Liver (tissue), 9 donors: ENCODE results near the gene GMFB. TPM values are rescaled to one million over a fixed set of nuclear protein-coding genes. Genes with fewer than 3 reads are reported as not detected.

Experiments used
- DNase-seq: peaks from one replicate; pipeline ENCODE4 v3.0.0-alpha.2; 2017; ENCODE audit warnings: low spot score
- H3K27ac ChIP-seq, 2 donors: one replicate each; pipeline ENCODE4 v1.7.0; 2013; ENCODE audit warnings: inconsistent platforms in 2 of 2, low read length in 2 of 2, control low read depth in 1 of 2, low read depth in 1 of 2, mild to moderate bottlenecking in 1 of 2
- H3K27me3 ChIP-seq, 4 donors: one replicate each; pipeline versions ENCODE4 v1.6.1 to v1.7.0; 2013; ENCODE audit warnings: low read length in 3 of 4, inconsistent platforms in 1 of 4, mild to moderate bottlenecking in 1 of 4, moderate library complexity in 1 of 4; ENCODE audit not compliant: control insufficient read depth in 4 of 4, insufficient read depth in 4 of 4
- H3K36me3 ChIP-seq, 4 donors: one replicate each; pipeline versions ENCODE4 v1.6.1 to v1.7.0; 2013; ENCODE audit warnings: low read length in 3 of 4, mild to moderate bottlenecking in 3 of 4, low read depth in 1 of 4, moderate library complexity in 1 of 4; ENCODE audit not compliant: control insufficient read depth in 4 of 4, insufficient read depth in 3 of 4
- H3K4me1 ChIP-seq, 4 donors: one replicate each; pipeline versions ENCODE4 v1.6.1 to v1.7.0; 2013; ENCODE audit warnings: low read length in 3 of 4, mild to moderate bottlenecking in 3 of 4, moderate library complexity in 1 of 4; ENCODE audit not compliant: control insufficient read depth in 4 of 4, insufficient read depth in 4 of 4
- H3K4me3 ChIP-seq, 3 donors: one replicate each; pipeline versions ENCODE4 v1.6.1 to v1.7.0; 2013; ENCODE audit warnings: low read length in 3 of 3, control low read depth in 1 of 3, low read depth in 1 of 3, mild to moderate bottlenecking in 1 of 3
- H3K9ac ChIP-seq, 2 donors: one replicate each; pipeline ENCODE4 v1.7.0; 2013; ENCODE audit warnings: low read length in 2 of 2, mild to moderate bottlenecking in 2 of 2, moderate library complexity in 2 of 2, control low read depth in 1 of 2, low read depth in 1 of 2
- H3K9me3 ChIP-seq, 4 donors: one replicate each; pipeline versions ENCODE4 v1.6.1 to v1.7.0; 2013; ENCODE audit warnings: low read length in 3 of 4; ENCODE audit not compliant: control insufficient read depth in 4 of 4
- EGR1 ChIP-seq, 2 donors: IDR thresholded peaks; 2 replicates each; pipeline ENCODE4 v1.6.1; 2016 to 2018; ENCODE audit warnings: antibody characterized with exemption in 2 of 2, low read depth in 2 of 2
- GABPA ChIP-seq, 2 donors: IDR thresholded peaks in 1 of 2; conservative IDR thresholded peaks in 1 of 2; 2 replicates each; pipeline ENCODE4 v1.6.1; 2016; ENCODE audit warnings: antibody characterized with exemption in 2 of 2, mild to moderate bottlenecking in 1 of 2, moderate library complexity in 1 of 2
- HNF4G ChIP-seq: IDR thresholded peaks from 2 replicates; pipeline ENCODE4 v1.6.1; 2016; ENCODE audit warnings: antibody characterized with exemption
- JUND ChIP-seq, 2 donors: IDR thresholded peaks; 2 replicates each; pipeline ENCODE4 v1.6.1; 2016; ENCODE audit warnings: antibody characterized with exemption in 2 of 2
- RXRA ChIP-seq, 2 donors: IDR thresholded peaks; 2 replicates each; pipeline ENCODE4 v1.6.1; 2017 to 2018; ENCODE audit warnings: antibody characterized with exemption in 2 of 2, mild to moderate bottlenecking in 1 of 2
- SP1 ChIP-seq: IDR thresholded peaks from 2 replicates; pipeline ENCODE4 v1.6.1; 2018; ENCODE audit warnings: antibody characterized with exemption, mild to moderate bottlenecking
- TAF1 ChIP-seq: conservative IDR thresholded peaks from 2 replicates; pipeline ENCODE4 v1.6.1; 2016; ENCODE audit warnings: antibody characterized with exemption, mild to moderate bottlenecking
- YY1 ChIP-seq: IDR thresholded peaks from 2 replicates; pipeline ENCODE4 v1.6.1; 2016; ENCODE audit warnings: antibody characterized with exemption, mild to moderate bottlenecking
- WGBS: extraction: QIAGEN DNeasy Blood & Tissue Kit; methylation state at CpG from one replicate; pipeline ENCODE4 v1.1.7; 2013; 5-methylcytosine and 5-hydroxymethylcytosine counted together
- polyA plus RNA-seq, 2 donors: library from polyadenylated mRNA; stranded (reverse) in 1 of 2; unstranded in 1 of 2; fragments of 200-250 nt in 1 of 2; fragments of >200 nt in 1 of 2; fragmentation: Nextera tagmentation in 1 of 2; extraction: Ambion mirVana in 1 of 2; gene quantifications; one replicate each; pipeline versions ENCODE4 v1.2.1 to v1.2.3, GENCODE V29; 2013 to 2015
- total RNA-seq, 2 donors: library from RNA; depleted of rRNA; stranded (reverse); fragments of >200 nt; gene quantifications; one replicate each; pipeline ENCODE4 v1.2.3, GENCODE V29; 2014
- TF ChIP-seq, protein P1 (sequence below): fragments of 150-350 bp; IDR thresholded peaks from 2 replicates; pipeline ENCODE4 v1.5.1; 2017; ENCODE audit warnings: improper control_type of control experiment, low read depth, low read length; ENCODE audit not compliant: missing input control
- TF ChIP-seq, protein P2 (sequence below): IDR thresholded peaks from 2 replicates; pipeline ENCODE4 v1.6.1; 2016; ENCODE audit warnings: antibody characterized with exemption
- TF ChIP-seq, protein P3 (sequence below): IDR thresholded peaks from 2 replicates; pipeline ENCODE4 v1.6.1; 2016; ENCODE audit warnings: antibody characterized with exemption, mild to moderate bottlenecking
- TF ChIP-seq, protein P4 (sequence below): IDR thresholded peaks from 2 replicates; pipeline ENCODE4 v1.6.1; 2016; ENCODE audit warnings: antibody characterized with exemption
- donor health status: healthy.
- donor health status: healthy.
- donor health status: healthy.
- donor health status: healthy.
- donor health status: healthy.

GMFB gene
- total and polyA plus RNA-seq, 4 donors = 13.3 to 26.3 (median 20.6) TPM

DNA sequence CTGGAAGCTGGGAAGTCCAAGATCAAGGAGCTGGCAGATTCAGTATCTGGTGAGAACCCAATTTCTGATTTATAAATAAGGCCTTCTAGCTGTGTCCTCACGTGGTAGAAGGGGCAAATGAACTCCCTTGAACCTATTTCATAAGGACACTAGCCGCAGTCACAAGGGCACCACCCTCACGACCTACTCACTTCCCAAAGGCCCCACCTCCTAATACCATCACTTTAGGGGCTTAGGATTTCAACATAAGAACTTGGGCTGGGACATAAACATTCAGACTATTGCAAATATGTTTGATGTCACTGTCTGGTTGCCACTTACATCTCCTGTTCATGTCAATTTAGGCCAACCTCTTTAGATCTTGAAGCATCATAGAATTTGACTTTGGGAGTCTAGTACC, 36.8 kb downstream of the GMFB start (continued):
- TF ChIP-seq, protein P1, sequence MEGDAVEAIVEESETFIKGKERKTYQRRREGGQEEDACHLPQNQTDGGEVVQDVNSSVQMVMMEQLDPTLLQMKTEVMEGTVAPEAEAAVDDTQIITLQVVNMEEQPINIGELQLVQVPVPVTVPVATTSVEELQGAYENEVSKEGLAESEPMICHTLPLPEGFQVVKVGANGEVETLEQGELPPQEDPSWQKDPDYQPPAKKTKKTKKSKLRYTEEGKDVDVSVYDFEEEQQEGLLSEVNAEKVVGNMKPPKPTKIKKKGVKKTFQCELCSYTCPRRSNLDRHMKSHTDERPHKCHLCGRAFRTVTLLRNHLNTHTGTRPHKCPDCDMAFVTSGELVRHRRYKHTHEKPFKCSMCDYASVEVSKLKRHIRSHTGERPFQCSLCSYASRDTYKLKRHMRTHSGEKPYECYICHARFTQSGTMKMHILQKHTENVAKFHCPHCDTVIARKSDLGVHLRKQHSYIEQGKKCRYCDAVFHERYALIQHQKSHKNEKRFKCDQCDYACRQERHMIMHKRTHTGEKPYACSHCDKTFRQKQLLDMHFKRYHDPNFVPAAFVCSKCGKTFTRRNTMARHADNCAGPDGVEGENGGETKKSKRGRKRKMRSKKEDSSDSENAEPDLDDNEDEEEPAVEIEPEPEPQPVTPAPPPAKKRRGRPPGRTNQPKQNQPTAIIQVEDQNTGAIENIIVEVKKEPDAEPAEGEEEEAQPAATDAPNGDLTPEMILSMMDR = no peak
- TF ChIP-seq, protein P2, sequence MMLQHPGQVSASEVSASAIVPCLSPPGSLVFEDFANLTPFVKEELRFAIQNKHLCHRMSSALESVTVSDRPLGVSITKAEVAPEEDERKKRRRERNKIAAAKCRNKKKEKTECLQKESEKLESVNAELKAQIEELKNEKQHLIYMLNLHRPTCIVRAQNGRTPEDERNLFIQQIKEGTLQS = no peak
- no peak for TF ChIP-seq GABPA (IDR thresholded peaks at IDR 0.05 in 1 of 2, conservative IDR thresholded peaks at IDR 0.05 in 1 of 2)
- no peak for TF ChIP-seq YY1

DNA sequence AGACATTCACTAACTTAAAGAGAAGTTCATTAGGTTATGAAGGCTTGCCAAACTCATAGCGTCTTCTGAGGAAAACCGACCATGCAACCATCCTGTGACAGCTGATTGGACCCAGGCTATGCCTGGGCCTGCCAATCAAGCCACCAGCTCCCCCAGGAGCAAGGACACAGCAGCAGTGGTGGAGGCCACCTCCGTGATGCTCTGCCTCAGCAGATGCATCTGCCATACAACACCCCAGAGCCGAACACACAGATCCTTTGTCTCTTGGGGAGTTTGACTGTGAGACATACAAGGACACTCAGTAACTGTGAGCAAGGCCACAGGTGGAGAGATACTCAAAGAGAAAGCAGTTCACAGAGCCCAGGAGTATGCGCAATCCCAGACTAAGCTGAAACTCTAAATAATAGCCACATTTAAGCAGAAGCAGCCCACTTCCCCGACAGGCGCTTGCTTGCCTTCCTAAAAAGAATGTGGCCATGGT, 37.6 kb downstream of the GMFB start:
- 93% methylated on average over 7 of the region's 7 CpGs for WGBS
- no peaks in the 10 kb centered on the region for H3K36me3 ChIP-seq
- no peaks in the 10 kb centered on the region for H3K9me3 ChIP-seq
- no peak overlapping the region for H3K9ac ChIP-seq
- DNase-seq = no peak
- TF ChIP-seq, protein P1 = no peak
- TF ChIP-seq HNF4G (no peak), GABPA (IDR thresholded peaks at IDR 0.05 in 1 of 2, conservative IDR thresholded peaks at IDR 0.05 in 1 of 2) (no peak), SP1 (no peak), EGR1 (IDR thresholded peaks at IDR 0.05; ENCODE audit: low read depth in 2 of 2) (no peak), YY1 (no peak), JUND (IDR thresholded peaks at IDR 0.05) (no peak), RXRA (IDR thresholded peaks at IDR 0.05) (no peak), TAF1 (no peak)
- no peak overlapping the region for H3K4me3 ChIP-seq
- H3K27me3 ChIP-seq = no peaks in the 10 kb centered on the region
- no peak overlapping the region for H3K27ac ChIP-seq
- peaks cover 0 to 7% (median 3%) of the 10 kb centered on the region in 4 donors for H3K4me1 ChIP-seq

DNA sequence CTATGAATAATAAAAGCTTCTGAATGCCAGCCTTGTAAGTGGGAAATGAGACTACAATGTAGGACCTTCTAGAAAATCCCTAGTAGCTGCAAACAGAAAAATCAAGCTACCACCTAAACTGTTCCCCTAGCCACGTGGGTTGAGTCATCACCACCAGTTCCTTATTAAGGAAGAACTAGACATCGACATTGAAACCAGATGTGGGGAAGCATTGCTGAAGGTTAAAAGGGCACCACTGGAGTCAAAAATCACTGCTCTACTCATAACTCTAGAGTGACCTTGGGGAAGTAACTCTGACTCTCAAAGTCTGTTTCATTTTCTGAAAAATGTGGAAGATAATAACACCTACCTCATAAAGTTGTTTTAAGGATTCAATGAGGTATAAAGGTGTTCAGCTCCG, 38.2 kb downstream of the GMFB start:
- H3K27me3 ChIP-seq = no peaks in the 10 kb centered on the region
- TF ChIP-seq, protein P3, sequence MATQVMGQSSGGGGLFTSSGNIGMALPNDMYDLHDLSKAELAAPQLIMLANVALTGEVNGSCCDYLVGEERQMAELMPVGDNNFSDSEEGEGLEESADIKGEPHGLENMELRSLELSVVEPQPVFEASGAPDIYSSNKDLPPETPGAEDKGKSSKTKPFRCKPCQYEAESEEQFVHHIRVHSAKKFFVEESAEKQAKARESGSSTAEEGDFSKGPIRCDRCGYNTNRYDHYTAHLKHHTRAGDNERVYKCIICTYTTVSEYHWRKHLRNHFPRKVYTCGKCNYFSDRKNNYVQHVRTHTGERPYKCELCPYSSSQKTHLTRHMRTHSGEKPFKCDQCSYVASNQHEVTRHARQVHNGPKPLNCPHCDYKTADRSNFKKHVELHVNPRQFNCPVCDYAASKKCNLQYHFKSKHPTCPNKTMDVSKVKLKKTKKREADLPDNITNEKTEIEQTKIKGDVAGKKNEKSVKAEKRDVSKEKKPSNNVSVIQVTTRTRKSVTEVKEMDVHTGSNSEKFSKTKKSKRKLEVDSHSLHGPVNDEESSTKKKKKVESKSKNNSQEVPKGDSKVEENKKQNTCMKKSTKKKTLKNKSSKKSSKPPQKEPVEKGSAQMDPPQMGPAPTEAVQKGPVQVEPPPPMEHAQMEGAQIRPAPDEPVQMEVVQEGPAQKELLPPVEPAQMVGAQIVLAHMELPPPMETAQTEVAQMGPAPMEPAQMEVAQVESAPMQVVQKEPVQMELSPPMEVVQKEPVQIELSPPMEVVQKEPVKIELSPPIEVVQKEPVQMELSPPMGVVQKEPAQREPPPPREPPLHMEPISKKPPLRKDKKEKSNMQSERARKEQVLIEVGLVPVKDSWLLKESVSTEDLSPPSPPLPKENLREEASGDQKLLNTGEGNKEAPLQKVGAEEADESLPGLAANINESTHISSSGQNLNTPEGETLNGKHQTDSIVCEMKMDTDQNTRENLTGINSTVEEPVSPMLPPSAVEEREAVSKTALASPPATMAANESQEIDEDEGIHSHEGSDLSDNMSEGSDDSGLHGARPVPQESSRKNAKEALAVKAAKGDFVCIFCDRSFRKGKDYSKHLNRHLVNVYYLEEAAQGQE = no peak
- no peak for TF ChIP-seq RXRA (IDR thresholded peaks at IDR 0.05)
- TF ChIP-seq SP1 = no peak
- TF ChIP-seq, protein P4, sequence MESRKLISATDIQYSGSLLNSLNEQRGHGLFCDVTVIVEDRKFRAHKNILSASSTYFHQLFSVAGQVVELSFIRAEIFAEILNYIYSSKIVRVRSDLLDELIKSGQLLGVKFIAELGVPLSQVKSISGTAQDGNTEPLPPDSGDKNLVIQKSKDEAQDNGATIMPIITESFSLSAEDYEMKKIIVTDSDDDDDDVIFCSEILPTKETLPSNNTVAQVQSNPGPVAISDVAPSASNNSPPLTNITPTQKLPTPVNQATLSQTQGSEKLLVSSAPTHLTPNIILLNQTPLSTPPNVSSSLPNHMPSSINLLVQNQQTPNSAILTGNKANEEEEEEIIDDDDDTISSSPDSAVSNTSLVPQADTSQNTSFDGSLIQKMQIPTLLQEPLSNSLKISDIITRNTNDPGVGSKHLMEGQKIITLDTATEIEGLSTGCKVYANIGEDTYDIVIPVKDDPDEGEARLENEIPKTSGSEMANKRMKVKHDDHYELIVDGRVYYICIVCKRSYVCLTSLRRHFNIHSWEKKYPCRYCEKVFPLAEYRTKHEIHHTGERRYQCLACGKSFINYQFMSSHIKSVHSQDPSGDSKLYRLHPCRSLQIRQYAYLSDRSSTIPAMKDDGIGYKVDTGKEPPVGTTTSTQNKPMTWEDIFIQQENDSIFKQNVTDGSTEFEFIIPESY = no peak
- TF ChIP-seq JUND (IDR thresholded peaks at IDR 0.05) = no peak
- no peak overlapping the region for H3K4me3 ChIP-seq
- H3K27ac ChIP-seq = no peak overlapping the region
- H3K9ac ChIP-seq = no peak overlapping the region
- no peak for DNase-seq
- H3K9me3 ChIP-seq = no peaks in the 10 kb centered on the region
- peaks cover 0 to 7% (median 3%) of the 10 kb centered on the region in 4 donors for H3K4me1 ChIP-seq
- no peaks in the 10 kb centered on the region for H3K36me3 ChIP-seq
- WGBS = 78% methylated on average over 3 of the region's 3 CpGs
